Measurements from ENCODE around the gene ZNF142. TPM values are rescaled to one million over a fixed set of nuclear protein-coding genes. Genes with fewer than 3 reads are reported as not detected.
A peak's percentile ranks its signal among the peaks of the same experiment; 100 is the strongest.

ZNF142 gene
- total and polyA plus RNA-seq, 4 donors: 7.2 to 29.4 (median 12.4) TPM

DNA sequence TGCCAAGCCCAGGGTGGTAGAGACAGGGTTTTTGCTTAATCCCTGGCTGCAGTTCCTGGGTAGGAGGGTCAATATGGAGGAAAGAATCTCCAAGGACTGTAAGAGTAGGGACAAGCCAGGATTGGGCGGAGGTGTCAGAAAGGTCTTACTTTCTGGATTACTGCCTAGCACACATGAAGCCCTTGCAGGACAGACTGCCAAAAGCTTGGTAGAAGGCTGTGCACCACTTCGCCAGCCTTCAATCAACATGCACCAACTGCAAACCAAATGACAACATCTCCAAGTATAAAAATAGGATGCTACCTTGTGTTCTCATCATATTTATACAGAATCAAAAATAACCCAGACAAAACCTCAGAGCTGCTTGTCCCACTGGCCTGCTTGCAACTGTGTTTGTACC, 3.7 kb downstream of the ZNF142 start:
- no peak overlapping the region for H3K27ac ChIP-seq (ENCODE audit: low read depth in 1 of 2, low read length in 1 of 2)
- H3K36me3 ChIP-seq (ENCODE audit: control insufficient read depth in 4 of 4, insufficient read depth in 4 of 4, low read length in 4 of 4): peaks cover 10 to 28% (median 13%) of the 10 kb centered on the region in 4 donors
- no peaks in the 10 kb centered on the region for H3K27me3 ChIP-seq (ENCODE audit: control insufficient read depth in 3 of 3, insufficient read depth in 3 of 3, low read length in 2 of 3)
- DNase-seq (no peak), ATAC-seq (ENCODE audit: insufficient read depth, low FRiP score) (no peak)
- WGBS, 2 donors: 100% methylated on average over 2 of the region's 2 CpGs
- H3K9me3 ChIP-seq (ENCODE audit: control insufficient read depth in 4 of 4, insufficient read depth in 3 of 4, low read length in 3 of 4): peaks cover 0 to 2% (median 0%) of the 10 kb centered on the region in 4 donors
- no peak overlapping the region for H3K4me3 ChIP-seq
- H3K9ac ChIP-seq (ENCODE audit: insufficient read depth in 1 of 2, low read length in 2 of 2): no peak overlapping the region
- TF ChIP-seq, protein P1, sequence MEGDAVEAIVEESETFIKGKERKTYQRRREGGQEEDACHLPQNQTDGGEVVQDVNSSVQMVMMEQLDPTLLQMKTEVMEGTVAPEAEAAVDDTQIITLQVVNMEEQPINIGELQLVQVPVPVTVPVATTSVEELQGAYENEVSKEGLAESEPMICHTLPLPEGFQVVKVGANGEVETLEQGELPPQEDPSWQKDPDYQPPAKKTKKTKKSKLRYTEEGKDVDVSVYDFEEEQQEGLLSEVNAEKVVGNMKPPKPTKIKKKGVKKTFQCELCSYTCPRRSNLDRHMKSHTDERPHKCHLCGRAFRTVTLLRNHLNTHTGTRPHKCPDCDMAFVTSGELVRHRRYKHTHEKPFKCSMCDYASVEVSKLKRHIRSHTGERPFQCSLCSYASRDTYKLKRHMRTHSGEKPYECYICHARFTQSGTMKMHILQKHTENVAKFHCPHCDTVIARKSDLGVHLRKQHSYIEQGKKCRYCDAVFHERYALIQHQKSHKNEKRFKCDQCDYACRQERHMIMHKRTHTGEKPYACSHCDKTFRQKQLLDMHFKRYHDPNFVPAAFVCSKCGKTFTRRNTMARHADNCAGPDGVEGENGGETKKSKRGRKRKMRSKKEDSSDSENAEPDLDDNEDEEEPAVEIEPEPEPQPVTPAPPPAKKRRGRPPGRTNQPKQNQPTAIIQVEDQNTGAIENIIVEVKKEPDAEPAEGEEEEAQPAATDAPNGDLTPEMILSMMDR (IDR thresholded peaks at IDR 0.05; ENCODE audit: control extremely low read depth, extremely low read depth): no peak
- H3K4me1 ChIP-seq (ENCODE audit: control insufficient read depth in 5 of 5, insufficient read depth in 5 of 5, low read length in 5 of 5): peaks cover 0 to 17% (median 5%) of the 10 kb centered on the region in 5 donors

DNA sequence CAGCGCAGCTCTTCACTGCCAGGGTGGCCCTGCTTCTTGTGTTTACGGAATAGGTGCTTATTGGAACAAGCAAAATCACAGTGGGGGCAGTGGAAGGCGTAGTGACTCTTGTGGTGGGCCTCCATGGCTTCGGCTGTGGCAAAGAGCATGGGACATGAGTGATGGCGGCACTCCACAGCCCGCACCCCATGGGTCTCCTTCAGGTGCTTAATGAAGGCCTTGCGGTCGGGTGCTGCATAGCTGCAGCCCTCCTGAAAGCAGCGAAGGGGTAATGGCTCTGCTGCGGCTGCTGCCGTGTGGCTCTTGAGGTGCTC, 10.7 kb downstream of the ZNF142 start:
- Histone ChIP-seq H3K27ac (ENCODE audit: low read depth in 1 of 2, low read length in 1 of 2) (no peak overlapping the region), H3K36me3 (ENCODE audit: control insufficient read depth in 4 of 4, insufficient read depth in 4 of 4, low read length in 4 of 4) (peaks cover 21 to 61% (median 43%) of the 10 kb centered on the region in 4 donors), H3K27me3 (ENCODE audit: control insufficient read depth in 3 of 3, insufficient read depth in 3 of 3, low read length in 2 of 3) (no peaks in the 10 kb centered on the region), H3K9me3 (ENCODE audit: control insufficient read depth in 4 of 4, insufficient read depth in 3 of 4, low read length in 3 of 4) (no peaks in the 10 kb centered on the region), H3K9ac (ENCODE audit: insufficient read depth in 1 of 2, low read length in 2 of 2) (no peak overlapping the region), H3K4me1 (ENCODE audit: control insufficient read depth in 5 of 5, insufficient read depth in 5 of 5, low read length in 5 of 5) (no peaks in the 10 kb centered on the region), H3K4me3 (no peak overlapping the region)
- TF ChIP-seq, protein P1 (IDR thresholded peaks at IDR 0.05; ENCODE audit: control extremely low read depth, extremely low read depth): no peak
- DNase-seq (no peak), ATAC-seq (ENCODE audit: insufficient read depth, low FRiP score) (no peak)
- WGBS, 2 donors: 94% methylated on average over 11 of the region's 11 CpGs

DNA sequence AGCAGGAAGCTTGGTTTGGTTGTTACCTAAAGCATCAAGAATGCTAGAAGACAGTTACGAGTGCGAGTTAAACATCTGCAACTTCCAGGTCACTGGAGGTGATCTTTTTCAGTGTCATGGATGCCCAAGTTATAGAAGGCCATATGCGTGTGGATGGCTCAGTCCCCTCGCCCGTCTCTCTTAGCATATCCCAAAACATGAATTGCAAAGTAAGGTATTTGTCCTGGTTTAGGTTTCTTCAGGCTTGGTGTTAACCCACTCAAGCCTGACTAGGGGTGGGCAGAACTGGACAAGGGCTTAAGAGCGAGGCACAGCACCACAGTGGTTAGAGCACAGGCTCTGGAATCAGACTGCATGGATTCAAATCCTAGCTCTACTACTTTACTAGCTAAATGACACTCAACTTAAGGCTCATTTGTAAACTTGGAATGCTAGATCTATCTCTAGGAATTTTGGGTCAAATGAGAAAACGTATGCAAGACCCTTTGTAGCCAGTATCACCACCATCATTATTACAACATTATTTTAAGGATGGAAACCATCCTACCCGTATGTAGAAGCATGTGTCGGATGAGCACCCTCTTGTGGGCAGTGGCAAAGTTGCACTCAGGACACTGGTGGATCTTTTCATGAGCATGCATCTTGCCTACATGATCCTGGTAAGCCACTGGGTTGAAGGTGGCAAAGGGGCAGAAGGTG, 11.2 kb downstream of the ZNF142 start:
- TF ChIP-seq, protein P1 (IDR thresholded peaks at IDR 0.05; ENCODE audit: control extremely low read depth, extremely low read depth): peak; percentile 38
- H3K9me3 ChIP-seq (ENCODE audit: control insufficient read depth in 4 of 4, insufficient read depth in 3 of 4, low read length in 3 of 4): no peaks in the 10 kb centered on the region
- DNase-seq (peak; percentile 52 to 64 (median 58)), ATAC-seq (ENCODE audit: insufficient read depth, low FRiP score) (peak; percentile 81)
- H3K9ac ChIP-seq (ENCODE audit: insufficient read depth in 1 of 2, low read length in 2 of 2): no peak overlapping the region
- no peak overlapping the region for H3K27ac ChIP-seq (ENCODE audit: low read depth in 1 of 2, low read length in 1 of 2)
- no peak overlapping the region for H3K4me3 ChIP-seq
- WGBS, 2 donors: 73 to 74% methylated on average over 9 of the region's 9 CpGs
- no peaks in the 10 kb centered on the region for H3K4me1 ChIP-seq (ENCODE audit: control insufficient read depth in 5 of 5, insufficient read depth in 5 of 5, low read length in 5 of 5)
- peaks cover 23 to 66% (median 43%) of the 10 kb centered on the region in 4 donors for H3K36me3 ChIP-seq (ENCODE audit: control insufficient read depth in 4 of 4, insufficient read depth in 4 of 4, low read length in 4 of 4)
- H3K27me3 ChIP-seq (ENCODE audit: control insufficient read depth in 3 of 3, insufficient read depth in 3 of 3, low read length in 2 of 3): no peaks in the 10 kb centered on the region

DNA sequence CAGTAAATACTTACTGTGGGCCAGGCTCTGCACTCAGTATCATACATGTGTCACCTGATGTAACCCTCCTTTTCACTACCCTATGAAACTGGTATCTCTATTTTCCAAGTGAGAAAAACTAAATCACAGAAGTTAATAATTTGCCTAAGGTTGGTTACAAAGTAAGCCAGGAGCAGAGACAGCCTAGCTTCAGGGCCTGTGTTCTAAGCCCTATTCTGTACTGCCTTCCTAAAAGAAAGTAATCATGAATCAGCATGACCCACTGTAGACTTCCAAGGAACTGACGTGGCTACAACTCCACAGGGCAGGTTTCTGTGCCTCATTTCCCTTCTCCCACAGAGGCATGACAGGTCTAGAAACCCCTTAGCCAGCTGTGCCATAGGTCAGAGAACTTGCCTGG, 14.3 kb downstream of the ZNF142 start:
- Histone ChIP-seq H3K27me3 (ENCODE audit: control insufficient read depth in 3 of 3, insufficient read depth in 3 of 3, low read length in 2 of 3) (no peaks in the 10 kb centered on the region), H3K27ac (ENCODE audit: low read depth in 1 of 2, low read length in 1 of 2) (no peak overlapping the region), H3K4me3 (no peak overlapping the region), H3K9me3 (ENCODE audit: control insufficient read depth in 4 of 4, insufficient read depth in 3 of 4, low read length in 3 of 4) (no peaks in the 10 kb centered on the region), H3K9ac (ENCODE audit: insufficient read depth in 1 of 2, low read length in 2 of 2) (no peak overlapping the region), H3K36me3 (ENCODE audit: control insufficient read depth in 4 of 4, insufficient read depth in 4 of 4, low read length in 4 of 4) (peaks cover 25 to 68% (median 48%) of the 10 kb centered on the region in 4 donors), H3K4me1 (ENCODE audit: control insufficient read depth in 5 of 5, insufficient read depth in 5 of 5, low read length in 5 of 5) (no peaks in the 10 kb centered on the region)
- 89 to 95% methylated on average over 1 of the region's 1 CpG for WGBS, 2 donors
- DNase-seq (no peak), ATAC-seq (ENCODE audit: insufficient read depth, low FRiP score) (no peak)
- TF ChIP-seq, protein P1 (IDR thresholded peaks at IDR 0.05; ENCODE audit: control extremely low read depth, extremely low read depth): no peak
